Measurements from ENCODE around the gene RPL23. TPM values are rescaled to one million over a fixed set of nuclear protein-coding genes. Genes with fewer than 3 reads are reported as not detected.
A peak's percentile ranks its signal among the peaks of the same experiment; 100 is the strongest.

RPL23 gene
- total and polyA plus RNA-seq, 9 of the 15 experiments (the other 6 are each of a cell fraction or from before 2014, with no cell fraction given) = 1,745 to 3,667 (median 3,096) TPM

DNA sequence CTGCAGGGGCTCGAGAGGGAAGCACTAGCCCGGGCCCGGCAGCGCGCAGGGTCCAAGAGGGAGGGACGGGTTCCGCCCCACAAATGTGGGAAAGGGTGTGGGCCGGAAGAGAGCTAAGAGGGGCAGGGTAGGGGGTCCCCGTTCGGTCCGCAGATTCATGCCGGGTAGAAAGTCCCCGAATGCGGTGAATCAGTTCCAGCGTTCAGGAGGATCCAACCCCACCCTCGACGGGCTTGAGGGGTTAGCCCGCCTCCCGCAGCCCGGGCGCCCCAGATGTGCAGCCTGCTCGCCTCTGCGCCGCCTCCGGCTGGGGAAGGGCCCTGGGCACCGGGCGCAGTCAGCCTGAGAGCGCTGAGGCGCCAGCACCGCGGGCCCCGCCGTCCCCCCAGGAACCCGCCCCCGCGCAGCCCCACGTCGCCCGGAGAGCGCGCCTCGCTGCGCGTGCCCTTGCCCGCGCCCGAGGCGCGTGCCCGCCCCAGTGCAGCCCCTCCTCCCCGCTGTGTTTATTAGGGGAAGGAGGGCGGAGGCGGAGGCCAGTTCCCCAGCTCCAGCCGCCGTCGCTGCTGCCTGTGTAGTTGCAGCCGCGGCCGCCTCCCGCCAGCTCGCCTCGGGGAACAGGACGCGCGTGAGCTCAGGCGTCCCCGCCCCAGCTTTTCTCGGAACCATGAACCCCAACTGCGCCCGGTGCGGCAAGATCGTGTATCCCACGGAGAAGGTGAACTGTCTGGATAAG, 16.2 kb upstream of the RPL23 start, which contains the start of gene LASP1 (continued):
- TF ChIP-seq ZNF778 (CRISPR knock-in tag; IDR thresholded peaks at IDR 0.05) (no peak), POLR2A (conservative IDR thresholded peaks at IDR 0.05) (peak; percentile 93), ZBTB1 (CRISPR knock-in tag; IDR thresholded peaks at IDR 0.05; ENCODE audit: borderline replicate concordance, low read depth) (no peak), GATAD2A (IDR thresholded peaks at IDR 0.05) (no peak), C11orf30 (IDR thresholded peaks at IDR 0.05; ENCODE audit: low read depth) (no peak), SRSF7 (optimal IDR thresholded peaks at IDR 0.05; ENCODE audit: low read depth, low read length) (no peak), DPF2 (IDR thresholded peaks at IDR 0.05) (no peak), ZNF695 (CRISPR knock-in tag; IDR thresholded peaks at IDR 0.05) (no peak), HIVEP1 (CRISPR knock-in tag; IDR thresholded peaks at IDR 0.05) (no peak), SMAD2 (IDR thresholded peaks at IDR 0.05; ENCODE audit: low read depth, low read length) (no peak), NFIC (IDR thresholded peaks at IDR 0.05) (no peak)
- TF ChIP-seq, protein P1, sequence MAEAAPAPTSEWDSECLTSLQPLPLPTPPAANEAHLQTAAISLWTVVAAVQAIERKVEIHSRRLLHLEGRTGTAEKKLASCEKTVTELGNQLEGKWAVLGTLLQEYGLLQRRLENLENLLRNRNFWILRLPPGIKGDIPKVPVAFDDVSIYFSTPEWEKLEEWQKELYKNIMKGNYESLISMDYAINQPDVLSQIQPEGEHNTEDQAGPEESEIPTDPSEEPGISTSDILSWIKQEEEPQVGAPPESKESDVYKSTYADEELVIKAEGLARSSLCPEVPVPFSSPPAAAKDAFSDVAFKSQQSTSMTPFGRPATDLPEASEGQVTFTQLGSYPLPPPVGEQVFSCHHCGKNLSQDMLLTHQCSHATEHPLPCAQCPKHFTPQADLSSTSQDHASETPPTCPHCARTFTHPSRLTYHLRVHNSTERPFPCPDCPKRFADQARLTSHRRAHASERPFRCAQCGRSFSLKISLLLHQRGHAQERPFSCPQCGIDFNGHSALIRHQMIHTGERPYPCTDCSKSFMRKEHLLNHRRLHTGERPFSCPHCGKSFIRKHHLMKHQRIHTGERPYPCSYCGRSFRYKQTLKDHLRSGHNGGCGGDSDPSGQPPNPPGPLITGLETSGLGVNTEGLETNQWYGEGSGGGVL (CRISPR knock-in tag; IDR thresholded peaks at IDR 0.05) = no peak
- TF ChIP-seq, protein P2, sequence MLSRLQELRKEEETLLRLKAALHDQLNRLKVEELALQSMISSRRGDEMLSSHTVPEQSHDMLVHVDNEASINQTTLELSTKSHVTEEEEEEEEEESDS (CRISPR knock-in tag; IDR thresholded peaks at IDR 0.05) = no peak
- TF ChIP-seq, protein P3, sequence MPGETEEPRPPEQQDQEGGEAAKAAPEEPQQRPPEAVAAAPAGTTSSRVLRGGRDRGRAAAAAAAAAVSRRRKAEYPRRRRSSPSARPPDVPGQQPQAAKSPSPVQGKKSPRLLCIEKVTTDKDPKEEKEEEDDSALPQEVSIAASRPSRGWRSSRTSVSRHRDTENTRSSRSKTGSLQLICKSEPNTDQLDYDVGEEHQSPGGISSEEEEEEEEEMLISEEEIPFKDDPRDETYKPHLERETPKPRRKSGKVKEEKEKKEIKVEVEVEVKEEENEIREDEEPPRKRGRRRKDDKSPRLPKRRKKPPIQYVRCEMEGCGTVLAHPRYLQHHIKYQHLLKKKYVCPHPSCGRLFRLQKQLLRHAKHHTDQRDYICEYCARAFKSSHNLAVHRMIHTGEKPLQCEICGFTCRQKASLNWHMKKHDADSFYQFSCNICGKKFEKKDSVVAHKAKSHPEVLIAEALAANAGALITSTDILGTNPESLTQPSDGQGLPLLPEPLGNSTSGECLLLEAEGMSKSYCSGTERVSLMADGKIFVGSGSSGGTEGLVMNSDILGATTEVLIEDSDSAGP (CRISPR knock-in tag; IDR thresholded peaks at IDR 0.05) = no peak
- TF ChIP-seq, protein P4, sequence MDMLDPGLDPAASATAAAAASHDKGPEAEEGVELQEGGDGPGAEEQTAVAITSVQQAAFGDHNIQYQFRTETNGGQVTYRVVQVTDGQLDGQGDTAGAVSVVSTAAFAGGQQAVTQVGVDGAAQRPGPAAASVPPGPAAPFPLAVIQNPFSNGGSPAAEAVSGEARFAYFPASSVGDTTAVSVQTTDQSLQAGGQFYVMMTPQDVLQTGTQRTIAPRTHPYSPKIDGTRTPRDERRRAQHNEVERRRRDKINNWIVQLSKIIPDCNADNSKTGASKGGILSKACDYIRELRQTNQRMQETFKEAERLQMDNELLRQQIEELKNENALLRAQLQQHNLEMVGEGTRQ (CRISPR knock-in tag; IDR thresholded peaks at IDR 0.05) = no peak
- TF ChIP-seq, protein P5, sequence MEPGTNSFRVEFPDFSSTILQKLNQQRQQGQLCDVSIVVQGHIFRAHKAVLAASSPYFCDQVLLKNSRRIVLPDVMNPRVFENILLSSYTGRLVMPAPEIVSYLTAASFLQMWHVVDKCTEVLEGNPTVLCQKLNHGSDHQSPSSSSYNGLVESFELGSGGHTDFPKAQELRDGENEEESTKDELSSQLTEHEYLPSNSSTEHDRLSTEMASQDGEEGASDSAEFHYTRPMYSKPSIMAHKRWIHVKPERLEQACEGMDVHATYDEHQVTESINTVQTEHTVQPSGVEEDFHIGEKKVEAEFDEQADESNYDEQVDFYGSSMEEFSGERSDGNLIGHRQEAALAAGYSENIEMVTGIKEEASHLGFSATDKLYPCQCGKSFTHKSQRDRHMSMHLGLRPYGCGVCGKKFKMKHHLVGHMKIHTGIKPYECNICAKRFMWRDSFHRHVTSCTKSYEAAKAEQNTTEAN (CRISPR knock-in tag; IDR thresholded peaks at IDR 0.05) = no peak
- TF ChIP-seq, protein P6, sequence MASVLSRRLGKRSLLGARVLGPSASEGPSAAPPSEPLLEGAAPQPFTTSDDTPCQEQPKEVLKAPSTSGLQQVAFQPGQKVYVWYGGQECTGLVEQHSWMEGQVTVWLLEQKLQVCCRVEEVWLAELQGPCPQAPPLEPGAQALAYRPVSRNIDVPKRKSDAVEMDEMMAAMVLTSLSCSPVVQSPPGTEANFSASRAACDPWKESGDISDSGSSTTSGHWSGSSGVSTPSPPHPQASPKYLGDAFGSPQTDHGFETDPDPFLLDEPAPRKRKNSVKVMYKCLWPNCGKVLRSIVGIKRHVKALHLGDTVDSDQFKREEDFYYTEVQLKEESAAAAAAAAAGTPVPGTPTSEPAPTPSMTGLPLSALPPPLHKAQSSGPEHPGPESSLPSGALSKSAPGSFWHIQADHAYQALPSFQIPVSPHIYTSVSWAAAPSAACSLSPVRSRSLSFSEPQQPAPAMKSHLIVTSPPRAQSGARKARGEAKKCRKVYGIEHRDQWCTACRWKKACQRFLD (CRISPR knock-in tag; IDR thresholded peaks at IDR 0.05) = peak; percentile 85
- TF ChIP-seq, protein P7, sequence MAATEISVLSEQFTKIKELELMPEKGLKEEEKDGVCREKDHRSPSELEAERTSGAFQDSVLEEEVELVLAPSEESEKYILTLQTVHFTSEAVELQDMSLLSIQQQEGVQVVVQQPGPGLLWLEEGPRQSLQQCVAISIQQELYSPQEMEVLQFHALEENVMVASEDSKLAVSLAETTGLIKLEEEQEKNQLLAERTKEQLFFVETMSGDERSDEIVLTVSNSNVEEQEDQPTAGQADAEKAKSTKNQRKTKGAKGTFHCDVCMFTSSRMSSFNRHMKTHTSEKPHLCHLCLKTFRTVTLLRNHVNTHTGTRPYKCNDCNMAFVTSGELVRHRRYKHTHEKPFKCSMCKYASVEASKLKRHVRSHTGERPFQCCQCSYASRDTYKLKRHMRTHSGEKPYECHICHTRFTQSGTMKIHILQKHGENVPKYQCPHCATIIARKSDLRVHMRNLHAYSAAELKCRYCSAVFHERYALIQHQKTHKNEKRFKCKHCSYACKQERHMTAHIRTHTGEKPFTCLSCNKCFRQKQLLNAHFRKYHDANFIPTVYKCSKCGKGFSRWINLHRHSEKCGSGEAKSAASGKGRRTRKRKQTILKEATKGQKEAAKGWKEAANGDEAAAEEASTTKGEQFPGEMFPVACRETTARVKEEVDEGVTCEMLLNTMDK (IDR thresholded peaks at IDR 0.05; ENCODE audit: borderline replicate concordance, insufficient read depth, low read depth, low read length, poor library complexity, severe bottlenecking) = no peak
